ENCODE results near the gene OR10H4.
"Not testable (repeated sequence)": the region's sequence is repeated elsewhere in the genome, so short reads cannot be mapped to it uniquely, and the experiment has no call there.

OR10H4 gene, protein sequence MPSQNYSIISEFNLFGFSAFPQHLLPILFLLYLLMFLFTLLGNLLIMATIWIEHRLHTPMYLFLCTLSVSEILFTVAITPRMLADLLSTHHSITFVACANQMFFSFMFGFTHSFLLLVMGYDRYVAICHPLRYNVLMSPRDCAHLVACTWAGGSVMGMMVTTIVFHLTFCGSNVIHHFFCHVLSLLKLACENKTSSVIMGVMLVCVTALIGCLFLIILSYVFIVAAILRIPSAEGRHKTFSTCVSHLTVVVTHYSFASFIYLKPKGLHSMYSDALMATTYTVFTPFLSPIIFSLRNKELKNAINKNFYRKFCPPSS

DNA sequence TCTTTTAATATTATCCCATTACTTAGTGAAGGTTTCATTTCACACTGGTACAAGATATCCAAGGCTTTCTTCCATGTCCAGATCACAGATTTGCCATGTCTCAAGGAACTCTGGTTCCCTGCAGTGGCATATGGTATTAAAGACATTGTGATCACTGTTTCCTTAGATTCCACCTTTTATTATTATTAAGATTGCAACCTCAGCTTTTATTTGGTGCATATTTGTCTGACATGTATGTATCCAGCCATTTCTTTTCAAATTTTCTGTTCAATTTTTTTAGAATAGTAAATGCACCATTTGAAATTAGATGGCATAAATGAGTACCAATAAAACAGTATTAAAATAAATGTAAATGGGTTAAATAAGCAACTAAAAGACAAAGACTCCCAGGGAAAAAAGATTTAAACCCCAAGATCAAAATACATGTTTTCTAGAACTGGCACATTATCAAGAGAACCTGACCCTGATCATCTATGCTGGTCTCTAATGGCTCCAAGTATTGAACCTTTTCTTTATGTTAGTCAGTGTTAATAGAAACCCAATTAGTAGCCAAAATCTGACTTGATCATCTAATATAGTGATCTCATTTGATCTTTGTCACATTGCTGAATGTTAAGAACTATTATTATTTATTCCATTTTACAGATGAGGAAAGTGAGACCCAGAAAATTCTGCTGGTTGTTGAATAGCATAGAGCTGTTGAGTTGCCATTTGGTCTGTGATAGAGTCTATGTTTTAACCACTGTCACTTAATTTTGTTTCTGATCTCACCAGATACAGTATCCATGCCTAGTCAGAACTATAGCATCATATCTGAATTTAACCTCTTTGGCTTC lies at the start of gene OR10H4:
Gene OR10H4, plus strand, starts transcription at position 786 of the 836 bp plus-strand sequence. Its CDS starts 0 bp downstream, at position 786.
- DNase-seq (ENCODE audit: low read depth in 2 of 2): no peak

DNA sequence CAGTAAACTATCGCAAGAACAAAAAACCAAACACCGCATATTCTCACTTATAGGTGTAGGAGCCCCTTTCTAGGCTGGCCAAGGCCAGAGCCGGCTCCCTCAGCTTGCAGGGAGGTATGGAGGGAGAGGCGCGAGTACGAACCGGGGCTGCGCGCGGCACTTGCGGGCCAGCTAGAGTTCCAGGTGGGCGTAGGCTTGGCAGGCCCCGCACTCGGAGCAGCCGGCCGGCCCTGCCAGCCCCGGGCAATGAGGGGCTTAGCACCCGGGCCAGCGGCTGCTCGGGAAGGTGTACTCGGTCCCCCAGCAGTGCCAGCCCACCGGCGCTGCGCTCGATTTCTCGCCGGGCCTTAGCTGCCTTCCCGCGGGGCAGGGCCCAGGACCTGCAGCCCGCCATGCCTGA lies 49.2 kb upstream of the OR10H4 start:
- DNase-seq (ENCODE audit: low read depth in 2 of 2): not testable (repeated sequence)

DNA sequence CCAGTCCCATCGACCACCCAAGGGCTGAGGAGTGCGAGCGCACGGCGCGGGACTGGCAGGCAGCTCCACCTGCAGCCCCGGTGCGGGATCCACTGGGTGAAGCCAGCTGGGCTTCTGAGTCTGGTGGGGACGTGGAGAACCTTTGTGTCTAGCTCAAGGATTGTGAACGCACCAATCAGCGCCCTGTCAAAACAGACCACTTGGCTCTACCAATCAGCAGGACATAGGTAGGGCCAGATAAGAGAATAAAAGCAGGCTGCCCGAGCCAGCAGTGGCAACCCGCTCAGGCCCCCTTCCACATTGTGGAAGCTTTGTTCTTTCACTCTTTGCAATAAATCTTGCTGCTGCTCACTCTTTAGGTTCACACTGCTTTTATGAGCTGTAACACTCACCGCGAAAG lies 48.8 kb upstream of the OR10H4 start:
- not testable (repeated sequence) for DNase-seq (ENCODE audit: low read depth in 2 of 2)

DNA sequence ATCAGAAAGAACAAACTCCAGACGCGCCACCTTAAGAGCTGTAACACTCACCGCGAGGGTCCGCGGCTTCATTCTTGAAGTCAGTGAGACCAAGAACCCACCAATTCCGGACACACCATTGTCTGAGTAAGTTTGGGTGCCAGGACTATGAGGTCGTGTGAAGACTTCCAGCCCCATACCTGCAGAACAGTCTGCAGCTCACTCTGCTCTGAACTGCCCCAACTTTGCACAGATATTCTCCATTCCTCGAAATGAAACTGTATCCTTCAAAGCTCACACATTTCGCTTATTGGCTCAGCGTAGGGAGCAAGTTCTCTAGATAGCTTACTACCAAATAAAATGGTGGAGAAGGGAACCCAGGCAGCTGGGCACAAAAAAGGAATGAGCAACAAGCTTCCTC lies 48.3 kb upstream of the OR10H4 start:
- DNase-seq (ENCODE audit: low read depth in 2 of 2): no peak

DNA sequence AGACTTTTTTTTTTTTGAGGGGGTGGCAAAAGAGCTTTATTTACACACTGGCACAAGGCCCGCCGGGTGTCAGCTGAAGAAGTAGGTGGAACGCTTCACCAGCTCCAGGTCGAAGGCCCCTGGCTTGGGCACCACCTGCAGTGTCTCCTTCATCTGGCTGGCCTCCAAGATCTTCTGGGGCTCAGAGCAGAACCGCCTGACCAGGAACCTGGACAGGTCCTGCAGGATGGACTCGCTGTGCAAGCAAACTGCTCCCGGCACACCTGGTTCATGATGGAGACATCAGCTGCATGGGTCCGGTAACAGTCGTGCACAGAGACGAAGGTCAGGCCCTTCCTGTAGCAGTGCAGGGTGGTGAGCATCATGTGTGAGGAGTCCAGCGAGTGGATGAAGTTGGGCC lies 46.6 kb upstream of the OR10H4 start:
- DNase-seq (ENCODE audit: low read depth in 2 of 2): no peak

DNA sequence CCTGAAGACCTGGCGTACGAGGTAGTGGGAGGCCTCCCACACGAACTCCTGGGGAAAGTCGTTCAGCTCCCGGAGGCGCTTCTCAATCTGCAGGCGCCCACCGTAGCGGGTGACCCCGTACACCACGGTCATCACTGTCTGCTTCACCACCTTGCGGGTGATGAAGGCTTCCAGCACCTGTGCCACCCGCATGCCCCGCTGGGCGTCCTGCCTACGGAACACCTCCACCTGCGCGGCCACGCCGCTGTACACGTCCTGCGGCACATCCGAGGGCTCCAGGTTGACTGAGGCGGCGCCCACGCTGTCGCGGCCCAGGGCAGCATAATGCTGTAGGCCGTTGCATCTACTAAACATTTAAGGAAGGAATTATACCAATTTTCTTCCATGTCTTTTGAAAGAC lies 45.9 kb upstream of the OR10H4 start:
- DNase-seq (ENCODE audit: low read depth in 2 of 2): not testable (repeated sequence)

DNA sequence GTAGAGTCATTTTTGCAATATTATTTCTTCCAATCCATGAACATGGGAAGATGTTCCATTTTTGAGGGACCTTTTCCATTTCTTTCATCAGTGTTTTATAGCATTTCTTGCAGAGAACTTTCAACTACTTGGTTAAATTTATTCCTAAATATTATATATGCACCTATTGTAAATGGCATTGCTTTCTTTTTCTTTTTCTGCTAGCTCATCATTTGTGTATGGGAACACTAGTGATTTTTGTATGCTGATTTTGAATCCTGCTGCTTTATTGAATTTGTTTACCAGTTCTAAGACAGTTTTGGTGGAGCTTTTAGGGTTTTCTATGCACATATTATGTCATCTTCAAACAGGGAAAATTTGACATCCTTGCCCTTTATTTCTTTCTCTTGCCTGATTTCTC lies 43.8 kb upstream of the OR10H4 start:
- no peak for DNase-seq (ENCODE audit: low read depth in 2 of 2)

DNA sequence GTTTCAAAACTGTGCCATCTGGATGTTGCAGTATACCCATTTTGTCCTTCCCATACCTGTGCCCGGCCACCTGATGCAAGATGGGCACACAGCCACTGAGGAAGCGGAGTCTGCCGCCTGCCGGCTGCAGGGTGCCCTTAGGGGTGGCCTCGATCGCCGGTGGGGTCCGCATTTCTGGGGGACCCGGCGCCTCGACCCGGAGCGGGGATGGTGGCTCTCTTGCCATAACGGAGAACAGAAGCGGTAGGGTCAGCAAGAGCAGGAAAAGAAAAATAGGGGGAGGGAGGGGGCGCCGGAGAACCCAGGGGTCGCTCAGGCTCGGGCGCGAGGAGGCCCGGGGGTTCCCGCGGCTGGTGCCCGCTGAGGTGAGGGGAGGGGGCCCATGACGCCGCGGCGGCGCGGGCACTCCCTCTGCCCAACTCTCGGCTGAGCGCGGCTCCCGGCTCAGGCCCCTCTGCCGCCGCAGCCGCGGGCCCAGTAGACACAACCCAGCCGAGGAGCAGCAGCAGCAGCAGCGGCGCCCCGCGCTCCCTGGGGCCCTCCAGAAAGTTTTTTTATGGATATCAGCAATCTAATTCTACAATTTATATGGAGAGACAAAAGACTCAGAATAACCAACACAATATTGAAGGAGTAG lies 37.1 kb upstream of the OR10H4 start:
- no peak for DNase-seq (ENCODE audit: low read depth in 2 of 2)

DNA sequence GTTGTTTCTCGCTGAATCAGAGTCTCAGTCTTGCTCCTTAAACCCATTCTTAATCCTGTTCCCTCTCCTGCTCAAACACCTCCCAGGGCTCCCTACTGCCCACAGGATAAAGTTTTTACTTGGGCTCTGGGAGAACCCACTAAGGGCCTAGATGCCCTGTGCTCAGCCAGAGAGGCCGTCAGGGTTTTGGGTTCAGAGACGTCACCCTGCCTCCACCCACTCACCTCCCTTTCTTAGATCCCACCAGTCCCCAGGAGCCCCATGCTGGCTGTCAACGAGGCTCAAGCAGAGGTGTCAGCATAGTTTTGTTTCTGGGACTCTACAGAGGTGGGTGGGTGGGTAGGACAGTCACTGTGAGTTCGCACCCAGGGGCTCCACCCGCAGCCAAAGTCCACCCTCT lies 35.4 kb upstream of the OR10H4 start:
- no peak for DNase-seq (ENCODE audit: low read depth in 2 of 2)

DNA sequence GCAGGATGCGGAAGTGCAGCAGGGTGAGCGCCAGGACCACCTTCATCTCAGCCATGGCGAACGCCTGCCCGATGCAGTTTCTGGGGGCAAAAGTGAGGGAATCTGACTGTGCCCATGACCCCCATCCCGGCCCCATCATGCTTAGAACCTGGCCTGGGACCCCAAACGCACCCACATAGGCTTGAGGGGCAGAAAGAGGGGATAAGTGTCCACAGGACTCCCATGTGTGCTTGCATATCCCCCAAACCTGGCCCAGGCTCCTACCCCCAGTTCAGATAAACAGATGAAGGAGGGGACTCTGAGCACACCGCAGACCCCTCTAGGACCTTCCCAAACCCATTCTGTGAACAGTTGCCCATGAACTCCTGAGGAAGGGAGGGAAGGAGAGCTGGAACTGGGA lies 35.0 kb upstream of the OR10H4 start:
- no peak for DNase-seq (ENCODE audit: low read depth in 2 of 2)

DNA sequence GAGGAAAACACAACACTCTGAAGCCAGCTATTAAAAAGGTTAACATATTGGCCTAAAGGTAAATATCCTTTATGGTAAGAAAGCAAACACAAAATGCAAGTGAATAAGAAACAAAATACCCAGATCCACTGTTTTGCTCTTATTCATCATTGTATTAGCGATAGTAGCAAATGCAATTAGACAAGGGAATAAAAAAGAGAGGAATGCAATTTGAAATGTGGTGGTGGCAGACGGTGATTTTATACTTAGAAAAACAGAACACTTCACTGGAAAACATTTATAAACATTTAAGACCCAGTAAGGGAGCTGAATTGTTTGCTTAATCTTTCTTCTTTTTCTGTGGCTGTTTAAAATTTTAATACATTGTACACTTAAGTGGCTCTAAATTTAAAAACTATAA lies 33.7 kb upstream of the OR10H4 start:
- no peak for DNase-seq (ENCODE audit: low read depth in 2 of 2)

DNA sequence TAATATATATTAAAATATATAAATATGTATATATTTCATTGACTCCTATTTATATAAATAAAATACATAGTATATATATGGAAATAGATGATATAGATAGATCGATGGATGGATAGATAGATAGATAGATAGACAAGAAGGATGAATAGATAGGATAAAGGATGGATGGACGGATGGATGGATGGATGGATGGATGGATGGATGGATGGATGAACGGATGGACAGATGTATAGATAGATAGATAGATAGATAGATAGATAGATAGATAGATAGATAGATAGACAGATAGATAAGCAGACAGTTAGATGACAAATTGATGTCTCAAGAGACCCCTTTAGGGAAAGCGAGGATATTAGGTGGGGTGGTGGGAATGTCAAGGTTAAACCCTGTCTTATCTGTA lies 29.6 kb upstream of the OR10H4 start:
- no peak for DNase-seq (ENCODE audit: low read depth in 2 of 2)

DNA sequence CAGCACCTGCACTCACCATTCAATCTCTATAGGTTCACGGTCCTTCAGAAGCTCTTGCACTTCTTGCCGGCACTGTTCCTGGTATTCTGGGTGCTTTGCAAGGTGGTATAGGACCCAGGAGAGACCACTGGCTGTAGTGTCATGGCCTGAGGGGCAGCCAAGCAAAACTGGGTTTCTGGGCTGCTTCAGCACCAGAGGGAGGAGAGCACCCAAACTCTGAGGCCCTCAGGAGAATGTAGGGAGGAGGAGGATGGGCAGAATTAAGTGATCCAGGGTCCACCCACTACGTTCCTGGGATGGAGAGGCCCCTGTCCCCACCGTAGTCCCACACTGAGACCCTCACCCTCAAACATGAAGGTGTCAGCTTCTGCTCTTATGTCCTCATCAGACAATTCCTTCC lies 26.8 kb upstream of the OR10H4 start:
- no peak for DNase-seq (ENCODE audit: low read depth in 2 of 2)

DNA sequence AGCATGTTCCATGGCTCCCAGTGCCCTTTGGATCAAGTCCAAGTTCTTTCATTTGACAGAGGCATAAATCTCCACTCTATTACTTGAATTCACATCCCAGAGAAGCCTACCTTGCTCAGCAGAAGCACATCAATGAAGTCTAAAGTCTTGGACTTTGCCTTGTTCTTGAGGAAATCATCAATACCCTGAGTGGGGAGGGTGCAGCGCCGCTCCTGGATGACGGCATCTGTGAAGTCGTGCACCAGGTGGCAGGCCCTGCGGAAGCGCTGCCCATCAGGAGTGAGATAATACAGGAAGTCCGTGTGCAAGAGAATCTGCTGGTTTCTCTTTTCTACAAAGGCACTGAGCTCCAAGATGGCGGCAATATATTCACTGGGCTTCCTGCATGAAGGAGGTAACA lies 25.1 kb upstream of the OR10H4 start:
- no peak for DNase-seq (ENCODE audit: low read depth in 2 of 2)

DNA sequence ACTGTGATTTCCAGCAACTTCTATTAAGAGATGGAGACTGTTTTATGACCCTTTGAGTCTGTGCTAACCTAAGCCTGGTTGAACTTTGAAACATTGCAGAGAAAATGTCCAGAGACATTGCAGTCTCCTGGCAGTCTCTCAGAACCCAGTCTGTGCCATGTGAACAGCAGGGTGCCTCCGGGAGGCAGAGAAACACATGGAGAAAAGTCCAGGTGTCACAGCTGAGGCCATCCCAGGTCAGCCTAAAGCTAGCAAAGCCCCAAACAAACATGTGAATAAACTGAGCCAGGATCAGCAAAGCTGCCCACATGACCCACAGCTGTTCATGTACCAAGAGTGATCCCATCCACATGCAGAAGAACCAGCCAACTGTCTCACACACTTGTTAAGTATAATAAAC lies 22.3 kb upstream of the OR10H4 start:
- DNase-seq (ENCODE audit: low read depth in 2 of 2): no peak

DNA sequence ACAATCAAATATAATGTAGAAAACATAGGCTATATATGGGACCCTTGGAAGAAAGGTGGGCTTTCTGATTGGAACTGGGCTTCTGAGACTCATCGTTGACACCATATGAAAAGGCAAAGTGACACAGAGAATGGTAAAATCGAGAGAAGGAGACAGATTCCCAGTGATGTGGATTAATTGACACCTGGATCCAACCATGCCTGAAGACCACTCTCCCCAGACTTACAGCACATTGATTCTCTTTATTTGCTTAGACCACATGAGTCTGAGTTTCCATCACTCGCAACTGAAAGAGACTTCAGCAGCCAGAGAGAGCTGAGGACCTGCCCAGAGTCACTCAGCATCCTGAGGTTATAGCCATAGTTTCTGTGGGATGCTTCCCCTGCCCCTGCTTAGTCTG lies 20.5 kb upstream of the OR10H4 start:
- DNase-seq (ENCODE audit: low read depth in 2 of 2): no peak

DNA sequence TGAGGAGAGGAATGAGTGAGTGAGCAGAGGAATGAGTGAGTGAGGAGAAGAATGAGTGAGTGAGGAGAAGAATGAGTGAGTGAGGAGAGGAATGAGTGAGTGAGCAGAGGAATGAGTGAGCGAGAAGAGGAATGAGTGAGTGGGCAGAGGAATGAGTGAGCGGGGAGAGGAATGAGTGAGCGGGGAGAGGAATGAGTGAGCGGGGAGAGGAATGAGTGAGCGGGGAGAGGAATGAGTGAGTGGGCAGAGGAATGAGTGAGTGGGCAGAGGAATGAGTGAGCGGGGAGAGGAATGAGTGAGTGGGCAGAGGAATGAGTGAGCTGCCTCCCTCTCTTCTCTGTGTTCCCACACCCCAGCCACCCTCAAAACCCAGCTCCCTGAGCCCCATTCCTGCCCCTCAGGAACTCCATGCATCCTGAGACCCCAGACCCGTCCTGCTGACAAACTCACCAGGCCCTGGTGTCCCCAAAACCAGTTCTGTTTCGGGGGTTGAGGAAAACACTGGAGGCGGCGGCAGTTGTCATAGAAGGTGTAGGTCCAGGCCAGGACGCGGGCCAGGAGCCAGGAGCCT lies 15.0 kb upstream of the OR10H4 start:
- DNase-seq (ENCODE audit: low read depth in 2 of 2): not testable (repeated sequence)

DNA sequence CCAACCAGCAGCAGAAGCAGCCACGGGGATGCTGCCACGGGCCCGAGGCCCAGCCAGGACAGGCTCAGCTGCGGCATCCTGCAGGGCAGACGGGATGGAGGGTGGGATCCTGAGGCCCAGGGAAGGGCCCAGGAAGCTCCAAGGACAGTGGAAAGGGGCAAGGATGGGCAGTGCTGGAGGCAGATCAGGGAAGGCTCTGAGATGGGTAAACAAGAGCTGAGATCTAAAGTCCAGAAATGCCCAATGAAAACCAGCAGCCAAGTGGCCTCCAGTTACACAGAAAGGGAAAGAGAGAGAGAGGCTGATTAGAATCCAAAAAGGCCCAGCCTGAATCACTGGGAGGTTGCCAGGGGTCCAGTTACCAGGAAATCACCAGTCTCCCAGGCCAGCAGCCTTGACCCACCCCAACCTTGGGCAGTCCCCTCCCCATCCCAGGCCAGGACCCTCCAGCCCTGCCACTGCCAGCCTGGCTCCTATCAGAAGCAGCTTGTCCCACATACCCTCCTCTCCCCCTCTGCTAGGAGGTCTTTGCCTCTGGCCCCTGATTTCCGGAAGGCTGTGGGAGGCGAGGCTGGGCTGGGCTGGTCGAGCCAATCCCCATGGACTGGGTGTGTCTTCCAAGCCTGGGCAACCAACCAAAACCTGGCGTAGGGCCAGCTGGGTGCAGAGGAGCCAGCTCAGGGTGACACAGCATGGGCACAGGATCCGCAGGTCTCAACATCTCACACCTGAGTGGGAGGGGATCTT lies 14.3 kb upstream of the OR10H4 start, which contains the start of gene CYP4F11:
Gene CYP4F11, minus strand, starts transcription at position 198 of the 747 bp plus-strand sequence. Its CDS starts 121 bp downstream, at position 77.
- DNase-seq (ENCODE audit: low read depth in 2 of 2): no peak

DNA sequence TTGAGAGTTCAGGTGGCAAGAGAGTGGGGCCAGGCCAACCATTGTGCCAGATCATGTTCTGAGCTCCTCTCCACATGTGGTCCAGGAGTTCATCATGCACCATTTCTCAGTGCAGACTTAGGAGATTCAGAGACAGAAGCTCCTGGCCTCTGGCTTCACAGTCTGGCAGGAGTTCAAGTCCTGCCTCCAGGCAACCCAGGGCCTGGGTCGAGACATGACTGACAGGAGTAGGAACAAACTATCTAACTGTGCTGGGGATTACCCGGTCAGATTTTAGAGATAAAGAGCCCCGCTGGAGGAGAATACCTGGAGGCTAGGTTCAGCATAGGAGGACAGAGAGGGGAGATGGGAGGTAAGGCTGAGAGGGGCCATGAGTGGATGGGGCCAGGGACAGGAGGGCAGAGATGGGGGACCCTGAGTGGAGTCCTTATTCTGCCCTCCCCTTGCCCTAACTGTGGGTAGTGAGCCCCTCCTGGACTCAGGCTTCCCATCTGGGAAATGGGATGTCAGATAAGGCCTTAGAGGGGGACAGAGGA lies 13.6 kb upstream of the OR10H4 start:
- DNase-seq (ENCODE audit: low read depth in 2 of 2): no peak

DNA sequence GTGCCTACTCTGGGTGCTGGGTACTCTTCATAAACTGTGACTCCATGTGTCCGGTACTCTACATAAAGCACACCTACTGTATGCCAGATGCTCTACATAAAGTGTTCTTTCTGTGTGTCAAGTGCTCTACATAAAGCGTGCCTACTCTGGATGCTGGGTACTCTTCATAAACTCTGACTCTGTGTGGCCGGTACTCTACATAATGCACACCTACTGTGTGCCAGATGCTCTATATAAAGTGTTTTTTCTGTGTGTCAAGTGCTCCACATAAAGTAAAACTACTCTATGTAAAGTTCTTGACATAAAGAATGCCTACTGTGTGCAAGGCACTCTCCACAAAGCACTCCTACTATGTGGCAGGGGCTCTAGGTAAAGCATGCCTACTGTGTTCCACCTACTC lies 12.6 kb upstream of the OR10H4 start:
- no peak for DNase-seq (ENCODE audit: low read depth in 2 of 2)

DNA sequence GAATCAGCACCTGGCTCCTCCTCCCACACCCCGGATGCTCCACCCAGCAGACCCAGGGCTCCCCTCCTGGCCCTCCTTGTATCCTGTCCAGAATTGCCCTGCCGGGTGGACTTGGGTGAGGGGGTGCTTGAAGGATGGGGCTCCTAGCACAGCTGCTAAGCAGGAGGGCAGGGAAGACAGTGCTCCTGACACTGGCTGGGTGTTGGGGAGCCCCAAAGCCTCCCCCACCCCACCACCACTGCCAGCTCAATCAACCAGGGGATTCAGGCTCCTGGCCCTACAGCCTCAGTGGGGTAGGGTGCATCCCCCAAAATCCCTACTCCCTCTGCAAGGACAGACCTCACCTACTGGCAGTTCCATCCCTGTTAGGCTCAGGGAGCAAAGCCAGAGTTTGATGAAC lies 11.9 kb upstream of the OR10H4 start:
- no peak for DNase-seq (ENCODE audit: low read depth in 2 of 2)
